Stimulated activated CD4-positive, alpha-beta T cell treated with anti-CD3 and anti-CD28 coated beads, Interleukin-12 subunit alpha, Interleukin-12 subunit beta, amount 100 ng/mL, for 48 hours (primary cell): ENCODE measurements around the gene ROBO4.

Experiments
- DNase-seq, 3 donors: peaks; one replicate each; pipeline ENCODE4 v3.0.0-alpha.2; 2020; ENCODE audit warnings: low read depth in 2 of 3, low spot score in 1 of 3

ROBO4 gene

DNA sequence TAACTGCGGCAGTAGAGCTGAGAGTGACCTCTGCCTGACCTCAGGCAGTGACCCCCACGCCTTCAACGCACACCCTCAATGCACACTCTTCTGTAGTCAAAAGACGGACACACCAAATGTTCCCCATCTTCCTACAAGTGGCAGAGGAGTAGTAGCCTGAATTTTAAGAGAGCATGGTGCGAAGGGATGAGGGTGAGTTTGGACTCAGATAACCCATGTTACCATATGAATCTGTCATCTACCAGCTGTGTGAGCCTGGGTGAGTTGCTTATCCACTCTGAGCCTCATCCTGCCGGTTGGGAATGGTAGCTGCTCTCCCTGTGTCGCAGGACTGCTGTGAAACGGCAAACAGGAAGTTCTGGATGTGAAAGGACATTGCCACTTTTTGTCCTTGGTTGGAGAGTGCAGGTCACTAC is 53.0 kb downstream of the ROBO4 start:
- DNase-seq = no peak

DNA sequence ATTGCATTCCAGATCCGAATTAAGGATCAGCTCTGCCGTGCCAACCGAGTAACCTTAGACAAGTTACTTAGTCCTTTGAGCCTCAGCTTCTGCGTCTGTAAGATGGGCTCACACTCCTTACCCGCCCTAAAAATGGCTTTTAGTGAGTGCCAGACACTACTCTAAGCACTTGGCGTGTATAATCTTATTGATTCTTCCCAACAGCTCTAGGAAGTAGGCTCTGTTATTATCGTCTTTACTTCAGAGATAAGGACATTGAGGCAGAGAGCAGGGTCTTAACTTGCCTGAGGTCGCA is 54.1 kb downstream of the ROBO4 start:
- no peak for DNase-seq

DNA sequence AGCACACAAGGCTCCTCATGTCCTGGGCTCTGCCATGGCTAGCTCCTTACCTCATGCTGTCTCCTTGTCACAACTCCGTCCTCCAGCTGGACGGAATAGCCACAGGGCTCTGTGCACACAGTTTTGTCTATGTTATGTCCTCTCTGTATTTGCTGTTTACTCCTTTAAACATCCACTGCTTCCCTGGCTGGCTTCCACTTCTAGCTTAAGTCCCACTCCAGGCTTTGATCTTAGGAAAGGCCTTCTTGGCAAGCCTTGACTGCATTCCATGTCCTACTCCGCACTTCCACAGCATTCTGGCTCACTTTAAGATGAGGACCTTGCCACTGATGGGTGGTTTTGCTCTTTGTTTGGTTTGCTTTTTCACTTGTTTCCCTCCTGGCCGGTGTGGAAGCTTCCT is 55.4 kb downstream of the ROBO4 start:
- no peak for DNase-seq

DNA sequence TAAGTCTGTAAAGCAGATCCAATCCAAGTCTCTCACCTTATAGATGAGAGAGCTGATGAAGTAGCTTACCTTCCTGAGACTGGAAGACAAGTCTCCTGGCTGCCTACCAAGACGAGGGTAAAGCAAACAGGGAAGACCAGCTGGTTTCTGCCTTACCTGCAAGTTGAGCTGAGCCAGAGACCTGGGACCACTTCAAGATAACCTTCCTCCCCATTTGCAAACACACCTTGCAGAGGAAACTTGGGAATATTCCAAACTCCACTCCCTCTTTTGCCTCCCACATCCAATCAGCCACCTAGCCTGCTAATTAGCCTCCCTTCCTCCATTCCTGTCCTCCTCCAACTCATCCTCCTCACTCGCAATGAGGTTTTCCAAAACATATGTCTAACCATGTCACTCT is 55.8 kb downstream of the ROBO4 start:
- DNase-seq = no peak

DNA sequence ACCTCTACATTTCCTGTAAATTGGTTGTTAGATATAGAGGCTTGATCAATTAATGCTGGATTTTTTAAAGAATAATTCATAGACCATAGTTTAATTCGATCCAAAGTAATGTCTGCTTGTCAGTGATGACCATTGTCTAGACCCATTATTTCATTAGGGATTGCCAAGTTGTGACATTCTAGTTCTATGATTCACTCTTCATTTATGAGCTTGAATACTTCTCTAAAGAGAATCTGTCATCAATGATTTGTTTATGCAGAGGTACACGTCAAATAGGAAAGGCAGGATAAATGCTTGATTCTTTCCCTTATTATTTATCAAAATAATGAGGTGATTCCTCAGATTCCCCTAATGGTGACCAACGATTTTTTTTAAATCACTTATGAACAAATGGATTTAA is 56.5 kb downstream of the ROBO4 start:
- DNase-seq = no peak

DNA sequence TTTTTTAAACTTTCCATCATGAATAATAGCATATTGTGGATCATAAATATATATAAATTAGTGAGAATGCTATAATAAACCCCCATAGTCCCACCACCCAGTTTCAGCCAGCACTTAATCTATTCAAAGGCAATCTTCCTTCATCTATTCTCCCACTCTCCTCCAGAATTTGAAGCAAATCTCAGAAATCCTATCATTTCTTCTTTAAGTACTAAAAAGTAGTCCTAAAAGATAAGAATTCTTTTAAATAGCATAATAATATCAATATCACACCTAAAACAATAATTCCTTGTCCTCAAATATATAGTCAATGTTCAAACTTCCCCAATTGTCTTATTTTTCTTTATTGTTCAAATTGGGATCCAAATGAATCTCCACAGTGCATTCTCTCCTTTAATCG is 57.0 kb downstream of the ROBO4 start:
- no peak for DNase-seq

DNA sequence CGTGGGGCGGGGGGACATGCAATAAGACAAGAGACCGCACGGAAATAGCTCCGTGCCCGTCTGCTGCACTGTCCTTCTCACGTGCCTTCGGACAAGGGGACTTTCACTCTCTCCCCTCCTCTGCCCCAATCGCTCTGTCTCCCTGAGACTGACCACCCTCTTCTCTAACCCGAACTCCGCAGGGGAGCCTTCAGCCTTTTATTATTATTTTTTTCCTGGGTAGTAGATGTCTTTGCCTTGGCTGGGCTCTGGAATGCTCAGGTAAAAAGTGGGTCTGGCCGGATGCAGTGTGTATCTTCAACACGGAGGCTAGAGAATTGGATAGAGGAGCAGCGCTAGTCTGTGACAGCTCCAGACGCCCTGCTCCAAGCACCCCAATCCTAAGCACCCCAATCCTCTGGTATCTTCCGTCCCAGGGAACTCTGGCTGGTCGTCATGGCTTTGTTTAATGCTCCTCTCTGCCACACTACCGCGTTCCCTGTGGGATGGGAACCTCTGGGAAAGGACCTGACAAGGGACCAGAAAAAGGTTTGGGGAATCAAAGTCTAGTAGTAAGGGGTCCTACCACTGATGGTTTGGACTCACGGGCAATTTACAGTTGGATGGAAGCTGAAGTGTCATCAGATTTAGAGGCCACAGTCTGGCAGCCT is 57.6 kb downstream of the ROBO4 start:
- DNase-seq = no peak

DNA sequence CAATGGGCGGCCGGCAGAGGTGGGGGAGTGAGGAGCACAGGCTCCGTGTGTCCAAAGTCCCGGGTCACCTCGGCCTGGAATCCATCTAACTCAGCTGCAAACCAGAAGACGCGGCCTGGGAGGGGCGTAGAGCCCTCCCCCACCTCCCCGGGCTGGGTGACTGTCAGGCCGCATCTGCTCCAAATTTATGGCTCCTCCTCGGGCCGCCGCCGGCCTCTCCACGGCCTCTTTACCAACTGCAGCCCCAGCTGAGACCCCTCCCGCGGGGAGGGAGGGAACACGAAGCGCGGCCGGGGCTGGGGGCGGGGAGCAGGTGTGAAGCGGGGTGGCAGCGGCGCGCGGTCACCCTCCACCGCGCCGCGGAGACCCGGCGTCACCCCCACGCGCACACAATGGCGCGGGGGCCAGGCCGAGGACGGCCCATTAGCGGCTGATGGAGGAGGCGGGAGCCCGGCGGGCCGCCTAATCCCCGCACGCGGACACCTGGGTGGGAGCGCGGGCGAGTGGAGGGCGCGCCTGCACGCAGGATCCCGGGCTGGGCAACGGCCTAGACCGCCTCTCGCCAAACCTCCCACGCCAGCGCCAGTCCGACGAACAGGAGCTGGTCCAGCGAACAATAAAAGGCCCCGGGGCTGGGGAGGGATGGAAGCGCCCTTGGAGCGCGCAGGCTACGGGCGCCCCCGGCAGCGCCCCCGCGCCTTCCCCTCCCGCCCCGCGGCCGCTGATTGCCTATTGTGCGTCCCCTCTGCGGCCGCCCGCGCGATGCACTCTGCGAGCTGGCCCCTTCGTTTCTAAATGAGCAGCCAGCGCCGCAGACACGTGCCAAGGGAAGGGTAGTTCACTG is 58.3 kb downstream of the ROBO4 start:
- DNase-seq = no peak

DNA sequence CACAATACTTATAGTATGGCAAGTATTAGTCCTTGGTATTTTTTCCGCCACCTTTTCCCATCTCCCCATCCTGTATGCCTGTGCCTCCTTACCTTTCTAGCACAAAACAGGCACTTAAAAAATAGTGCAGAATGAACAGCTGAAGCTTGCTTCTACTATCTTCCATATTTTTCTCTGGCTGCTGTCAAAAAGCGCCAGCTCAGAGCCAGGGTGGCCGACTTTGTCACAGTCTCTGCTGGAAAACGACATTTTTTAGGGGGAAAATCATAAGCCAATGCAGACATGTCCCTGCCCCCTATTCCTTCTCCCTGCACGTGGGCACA is 58.9 kb downstream of the ROBO4 start:
- DNase-seq = no peak

DNA sequence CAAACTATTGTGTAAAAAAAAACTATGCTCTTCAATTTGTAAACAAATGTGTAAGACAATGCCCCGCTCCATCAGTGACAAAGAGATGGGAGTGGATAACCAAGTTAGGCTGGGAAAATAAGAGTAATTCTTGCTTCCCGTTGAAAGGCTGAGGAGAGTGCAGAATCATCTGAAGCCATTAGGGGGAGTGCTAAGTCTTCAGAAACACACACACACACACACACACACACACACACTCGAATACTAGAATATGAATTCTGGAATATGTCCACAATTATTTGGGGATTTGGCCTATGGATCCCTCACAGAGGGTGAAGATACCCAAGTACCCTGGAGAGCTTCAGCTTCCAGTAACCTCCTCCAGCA is 60.2 kb downstream of the ROBO4 start:
- no peak for DNase-seq

DNA sequence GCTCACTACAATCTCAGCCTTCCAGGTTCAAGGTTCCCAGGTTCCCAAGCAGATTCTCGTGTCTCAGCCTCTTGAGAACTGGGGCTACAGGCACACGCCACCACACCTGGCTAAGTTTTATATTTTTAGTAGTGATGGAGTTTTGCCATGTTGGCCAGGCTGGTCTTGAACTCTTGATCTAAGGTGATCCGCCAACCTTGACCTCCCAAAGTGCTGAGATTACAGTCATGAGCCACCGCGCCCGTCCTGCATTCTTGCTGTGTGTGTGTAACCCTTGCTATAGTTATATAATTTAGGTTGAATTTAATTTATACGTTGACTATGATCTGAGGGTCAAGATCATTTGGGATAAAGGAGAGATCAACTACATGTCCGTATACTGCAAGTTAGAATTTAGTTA is 61.7 kb downstream of the ROBO4 start:
- DNase-seq = no peak

DNA sequence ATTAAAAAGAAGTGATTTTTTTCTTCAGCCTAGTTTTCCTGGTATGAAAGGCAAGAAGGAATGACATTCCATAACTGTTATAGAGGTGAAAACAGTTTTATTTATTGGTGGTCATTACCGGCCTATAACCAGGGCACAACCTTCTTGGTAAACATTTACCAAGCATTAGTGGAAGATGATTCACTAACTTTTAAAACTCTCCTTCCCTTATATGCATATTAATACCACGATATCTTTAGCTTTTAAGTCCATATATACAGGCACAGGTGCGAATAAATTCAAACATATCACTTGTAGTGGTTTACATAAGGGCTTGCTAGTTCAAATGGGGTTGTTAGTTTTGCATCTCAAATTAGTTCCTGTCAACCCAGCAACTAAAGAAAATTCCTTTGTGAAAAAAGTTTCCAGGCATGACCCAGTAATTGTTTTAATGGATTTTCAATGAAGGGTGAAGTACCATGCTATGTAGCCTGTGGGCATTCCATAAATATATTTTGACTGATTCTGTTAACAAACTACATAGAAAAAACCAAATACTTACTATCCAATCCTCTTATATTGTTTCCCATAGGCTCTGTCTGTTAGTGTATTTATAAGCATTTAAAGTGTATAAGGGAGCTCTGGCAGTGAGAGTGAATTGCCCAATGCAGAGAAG is 63.0 kb downstream of the ROBO4 start:
- no peak for DNase-seq
